ENCODE measurements around the gene GRB14. TPM values are rescaled to one million over a fixed set of nuclear protein-coding genes. Genes with fewer than 3 reads are reported as not detected.

The GRB14 gene
- total RNA-seq = 1 to 10 TPM in 4 of 7 donors, under 1 TPM in 3; 0.28 to 3.6 (median 2.2) TPM
- 1 to 10 TPM in 2 of 3 donors, under 1 TPM in 1; 0.44 to 6.7 (median 3.4) TPM for polyA plus RNA-seq
- long read RNA-seq, donor 1 = 0 reads
- long read RNA-seq, donor 2 = 0 reads

GRCh38 chr2:164620873-164621763 is at the start of gene GRB14:
Gene GRB14, minus strand, starts transcription at chr2:164621482. Its CDS starts 173 bp downstream, at chr2:164621309.
- Histone ChIP-seq H3K27me3 (replicated peaks in 1 of 7) (peaks cover 0 to 39% (median 15%) of the 10 kb centered on the region in 7 donors), H3K4me1 (peaks cover 0 to 15% (median 9%) of the 10 kb centered on the region in 6 donors), H3K36me3 (no peaks in the 10 kb centered on the region), H3K27ac (no peak within 1 kb of the TSS), H3K9me3 (no peaks in the 10 kb centered on the region), H3K4me3 (peak within 1 kb of the TSS; percentile 39 to 73 (median 44))
- DNase-seq = peak; percentile 73
- intact Hi-C loops (cut with DNase I; ENCODE audit: low total_unique reads) = no loop called here
- TF ChIP-seq CTCF (IDR thresholded peaks at IDR 0.05 in 8 of 11, conservative IDR thresholded peaks at IDR 0.05 in 3 of 11) (no peak), POLR2A (IDR thresholded peaks at IDR 0.05) (no peak), POLR2AphosphoS5 (IDR thresholded peaks at IDR 0.05) (no peak)
- 1 to 5% (median 1%) methylated on average over 33 to 95 of the region's 96 CpGs for WGBS, 5 donors

DNA sequence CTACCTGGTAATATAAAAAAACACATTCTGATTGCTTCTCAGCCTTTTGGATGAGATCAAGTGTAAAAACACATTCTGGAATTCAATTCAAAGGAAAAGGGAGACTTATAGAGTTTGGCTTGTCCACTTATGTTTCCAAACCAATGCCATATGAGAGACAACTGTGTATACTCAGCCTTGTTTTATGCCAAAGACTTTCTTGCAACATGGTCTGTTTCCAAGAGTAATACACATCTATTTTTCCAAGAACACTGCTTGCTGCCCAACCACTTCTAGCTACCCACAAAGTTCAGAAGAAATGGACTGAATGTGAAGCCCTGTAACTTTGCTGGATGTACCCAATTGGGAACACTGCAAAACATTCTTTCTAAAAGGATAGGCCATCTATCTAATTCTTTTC is 48.0 kb upstream of the GRB14 start:
- no peak for TF ChIP-seq POLR2A (IDR thresholded peaks at IDR 0.05)
- no peak for TF ChIP-seq POLR2AphosphoS5 (IDR thresholded peaks at IDR 0.05)
- no peak for TF ChIP-seq CTCF (IDR thresholded peaks at IDR 0.05 in 8 of 11, conservative IDR thresholded peaks at IDR 0.05 in 3 of 11)
- no peak overlapping the region for H3K4me3 ChIP-seq
- no peaks in the 10 kb centered on the region for H3K4me1 ChIP-seq
- peaks cover 0 to 8% (median 0%) of the 10 kb centered on the region in 6 donors for H3K36me3 ChIP-seq
- no peak overlapping the region for H3K27ac ChIP-seq
- H3K27me3 ChIP-seq (replicated peaks in 1 of 7) = no peaks in the 10 kb centered on the region
- intact Hi-C loops (cut with DNase I; ENCODE audit: low total_unique reads) = no loop called here
- H3K9me3 ChIP-seq = no peaks in the 10 kb centered on the region
- no peak for DNase-seq

- no peak for TF ChIP-seq CTCF (IDR thresholded peaks at IDR 0.05 in 8 of 11, conservative IDR thresholded peaks at IDR 0.05 in 3 of 11)
- Histone ChIP-seq H3K27me3 (replicated peaks in 1 of 7) (no peaks in the 10 kb centered on the region), H3K4me3 (no peak overlapping the region), H3K27ac (no peak overlapping the region), H3K36me3 (peaks cover 0 to 5% (median 0%) of the 10 kb centered on the region in 6 donors), H3K4me1 (no peaks in the 10 kb centered on the region), H3K9me3 (no peaks in the 10 kb centered on the region)
- intact Hi-C loops (cut with DNase I; ENCODE audit: low total_unique reads) = no loop called here
- no peak for DNase-seq
- WGBS, 5 donors = 64 to 83% (median 71%) methylated on average over 2 of the region's 2 CpGs
Observed at GRCh38 chr2:164667566-164667965, 46.3 kb upstream of the GRB14 start.

- no peaks in the 10 kb centered on the region for H3K36me3 ChIP-seq
- H3K27ac ChIP-seq = no peak overlapping the region
- TF ChIP-seq CTCF (IDR thresholded peaks at IDR 0.05 in 8 of 11, conservative IDR thresholded peaks at IDR 0.05 in 3 of 11) (no peak), POLR2AphosphoS5 (IDR thresholded peaks at IDR 0.05) (no peak), POLR2A (IDR thresholded peaks at IDR 0.05) (no peak)
- no peaks in the 10 kb centered on the region for H3K4me1 ChIP-seq
- DNase-seq = no peak
- intact Hi-C loops (cut with DNase I; ENCODE audit: low total_unique reads) = no loop called here
- no peaks in the 10 kb centered on the region for H3K9me3 ChIP-seq
- H3K4me3 ChIP-seq = no peak overlapping the region
- H3K27me3 ChIP-seq (replicated peaks in 1 of 7) = no peaks in the 10 kb centered on the region
Observed at GRCh38 chr2:164664070-164664469, 42.8 kb upstream of the GRB14 start.

All from spleen (tissue), 13 donors.